Gastroesophageal sphincter (tissue), 4 donors: ENCODE results near the gene SMG6. TPM values are rescaled to one million over a fixed set of nuclear protein-coding genes. Genes with fewer than 3 reads are reported as not detected.

Experiments used
- ATAC-seq: fragments of 150-250 bp; one replicate; pipeline ENCODE4 v1.9.1; 2016; ENCODE audit warnings: mild to moderate bottlenecking, moderate library complexity
- H3K27ac ChIP-seq, 4 donors: fragments of 200-600 bp; sonication (generic) in 3 of 4; 1 replicate in 3 of 4; 2 replicates in 1 of 4; pipeline ENCODE4 v1.5.1; 2016 to 2019
- H3K27me3 ChIP-seq: fragments of 200-600 bp; sonication (generic); one replicate; pipeline ENCODE4 v1.5.1; 2019
- H3K36me3 ChIP-seq, 2 donors: fragments of 200-600 bp; sonication (generic); one replicate each; pipeline ENCODE4 v1.5.1; 2019; ENCODE audit warnings: control low read depth in 1 of 2
- H3K4me1 ChIP-seq, 3 donors: fragments of 200-600 bp; sonication (generic); 1 replicate in 2 of 3; 2 replicates in 1 of 3; pipeline ENCODE4 v1.5.1; 2016 to 2019; ENCODE audit warnings: control low read depth in 2 of 3
- H3K4me3 ChIP-seq, 2 donors: fragments of 200-600 bp; sonication (generic); one replicate each; pipeline ENCODE4 v1.5.1; 2019; ENCODE audit warnings: mild to moderate bottlenecking in 1 of 2, moderate library complexity in 1 of 2
- H3K9me3 ChIP-seq, 3 donors: fragments of 200-600 bp; sonication (generic); one replicate each; pipeline ENCODE4 v1.5.1; 2017 to 2019; ENCODE audit warnings: control low read depth in 2 of 3
- CTCF ChIP-seq, 4 experiments: fragments of 200-600 bp in 2 of 4; fragments of 450-650 bp in 2 of 4; sonication (generic) in 1 of 4; IDR thresholded peaks; one replicate each; pipeline ENCODE4 v1.5.1; 2017 to 2019; ENCODE audit warnings: antibody characterized with exemption in 4 of 4, mild to moderate bottlenecking in 2 of 4, moderate library complexity in 2 of 4
- EP300 ChIP-seq: sonication (generic); formaldehyde crosslinking; IDR thresholded peaks from one replicate; pipeline ENCODE4 v1.6.1; 2017; ENCODE audit warnings: antibody characterized with exemption, mild to moderate bottlenecking
- POLR2A ChIP-seq, 2 donors: fragments of 450-650 bp; IDR thresholded peaks; one replicate each; pipeline ENCODE4 v1.6.1; 2017; ENCODE audit warnings: antibody characterized with exemption in 2 of 2, mild to moderate bottlenecking in 2 of 2, moderate library complexity in 1 of 2
- POLR2AphosphoS5 ChIP-seq: sonication (generic); formaldehyde crosslinking; IDR thresholded peaks from one replicate; pipeline ENCODE4 v1.6.1; 2017; ENCODE audit warnings: antibody characterized with exemption
- WGBS, 2 donors: methylation state at CpG; one replicate each; pipeline ENCODE4 v1.1.5; 2018; ENCODE audit warnings: low coverage in 1 of 2; 5-methylcytosine and 5-hydroxymethylcytosine counted together
- total RNA-seq, 4 donors: library from RNA; depleted of rRNA; stranded (reverse); fragments of >200 nt; gene quantifications; one replicate each; pipeline ENCODE4 v1.1.0, GENCODE V29; 2016

Gene SMG6
- total RNA-seq, 4 donors from 2014 or later, result 27.2 to 75.5 (median 43.9) TPM

- no peak overlapping the region for H3K4me3 ChIP-seq
- peaks cover 0 to 89% of the 10 kb centered on the region in 2 donors for H3K36me3 ChIP-seq
- no peaks in the 10 kb centered on the region for H3K9me3 ChIP-seq
- H3K27me3 ChIP-seq, result peaks cover 3% of the 10 kb centered on the region
- H3K27ac ChIP-seq, result peak overlapping the region in 3 of 4 donors; percentile 86 to 95 (median 92)
- no peak for ATAC-seq
- TF ChIP-seq EP300 (no peak), CTCF (IDR thresholded peaks at IDR 0.05) (no peak), POLR2A (IDR thresholded peaks at IDR 0.05) (no peak), POLR2AphosphoS5 (no peak)
- H3K4me1 ChIP-seq, result peaks cover 2 to 96% (median 71%) of the 10 kb centered on the region in 3 donors
- 17 to 48% methylated on average over 2 to 8 of the region's 14 CpGs for WGBS, 2 donors
These were observed 236.5 kb downstream of the SMG6 start for GRCh38 chr17:2067048-2067561.

GRCh38 chr17:2065949-2066400 lies 237.6 kb downstream of the SMG6 start:
- peak overlapping the region in 3 of 4 donors; percentile 86 to 95 (median 92) for H3K27ac ChIP-seq
- H3K4me3 ChIP-seq, result no peak overlapping the region
- peaks cover 0 to 86% of the 10 kb centered on the region in 2 donors for H3K36me3 ChIP-seq
- no peaks in the 10 kb centered on the region for H3K9me3 ChIP-seq
- WGBS, 2 donors, result no CpG with 5 or more reads among the region's 10 CpGs
- ATAC-seq, result peak; percentile 2
- H3K4me1 ChIP-seq, result peaks cover 2 to 96% (median 69%) of the 10 kb centered on the region in 3 donors
- TF ChIP-seq EP300 (no peak), CTCF (IDR thresholded peaks at IDR 0.05) (no peak)
- H3K27me3 ChIP-seq, result peaks cover 3% of the 10 kb centered on the region

- no peak for ATAC-seq
- H3K4me1 ChIP-seq, result peaks cover 2 to 96% (median 66%) of the 10 kb centered on the region in 3 donors
- H3K4me3 ChIP-seq, result no peak overlapping the region
- peak; percentile 12 for TF ChIP-seq POLR2AphosphoS5
- peak in 3 of 4 experiments; percentile 21 to 37 (median 26) for TF ChIP-seq CTCF (IDR thresholded peaks at IDR 0.05)
- no peak for TF ChIP-seq EP300
- TF ChIP-seq POLR2A (IDR thresholded peaks at IDR 0.05), result no peak
- WGBS, 2 donors, result 50 to 89% methylated on average over 2 to 3 of the region's 24 CpGs
- H3K27me3 ChIP-seq, result peaks cover 3% of the 10 kb centered on the region
- H3K27ac ChIP-seq, result peak overlapping the region in 3 of 4 donors; percentile 86 to 95 (median 92)
- peaks cover 0 to 86% of the 10 kb centered on the region in 2 donors for H3K36me3 ChIP-seq
- no peaks in the 10 kb centered on the region for H3K9me3 ChIP-seq
These were observed 238.4 kb downstream of the SMG6 start for GRCh38 chr17:2064980-2065785.

- Histone ChIP-seq H3K27me3 (peaks cover 3% of the 10 kb centered on the region), H3K4me1 (peaks cover 2 to 96% (median 66%) of the 10 kb centered on the region in 3 donors), H3K9me3 (no peaks in the 10 kb centered on the region), H3K27ac (peak overlapping the region; percentile 56 to 95 (median 89)), H3K36me3 (peaks cover 0 to 90% of the 10 kb centered on the region in 2 donors), H3K4me3 (no peak overlapping the region)
- no peak for ATAC-seq
- 27% methylated on average over 3 of the region's 6 CpGs; no CpG with 5 or more reads in 1 of the 2 donors for WGBS, 2 donors
- TF ChIP-seq POLR2A (IDR thresholded peaks at IDR 0.05) (no peak), POLR2AphosphoS5 (no peak), EP300 (no peak), CTCF (IDR thresholded peaks at IDR 0.05) (no peak)
These were observed 239.0 kb downstream of the SMG6 start for GRCh38 chr17:2064520-2064971.
